B cell (primary cell): ENCODE measurements around the gene AP1M1. TPM values are rescaled to one million over a fixed set of nuclear protein-coding genes. Genes with fewer than 3 reads are reported as not detected.

Source experiments
- ATAC-seq: fragments of 200-7000 bp; cut with Tn5 transposase; one replicate; pipeline ENCODE4 v1.10.0; 2021; ENCODE audit warnings: low read depth, mild to moderate bottlenecking, moderate number of reproducible peaks, moderate library complexity
- CTCF ChIA-PET: fragments of 350-600 bp; sonication (Branson Sonifier 250); formaldehyde crosslinking; loops from one replicate; lab custom pipeline; 2021; ENCODE audit warnings: antibody characterized with exemption, inconsistent platforms; lab: Charles Lee
- POLR2A ChIA-PET: fragments of 350-600 bp; sonication (Branson Sonifier 250); formaldehyde crosslinking; loops from one replicate; lab custom pipeline; 2021; ENCODE audit warnings: antibody characterized with exemption; lab: Charles Lee
- DNase-seq: peaks from one replicate; pipeline ENCODE4 v3.0.0; 2013
- H2AFZ ChIP-seq: 2 replicates; pipeline ENCODE4 v1.6.1; 2012; ENCODE audit warnings: mild to moderate bottlenecking, low read depth, low read length; ENCODE audit not compliant: insufficient read depth, poor library complexity, severe bottlenecking
- H3K27ac ChIP-seq, 2 donors: 1 replicate in 1 of 2; 2 replicates in 1 of 2; pipeline ENCODE4 v1.5.1; 2012 to 2013; ENCODE audit warnings: low read length in 2 of 2, mild to moderate bottlenecking in 2 of 2, moderate library complexity in 1 of 2
- H3K27me3 ChIP-seq, 4 experiments: fragments of 200-600 bp in 1 of 4; sonication (generic) in 1 of 4; replicated peaks in 1 of 4; 1 replicate in 2 of 4; 2 replicates in 2 of 4; pipeline versions ENCODE4 v1.6.1 to v1.7.0; 2013 to 2016; ENCODE audit warnings: low read length in 3 of 4, mild to moderate bottlenecking in 2 of 4, mixed read lengths in 1 of 4, moderate library complexity in 1 of 4; ENCODE audit not compliant: insufficient read depth in 4 of 4, control insufficient read depth in 3 of 4; ENCODE audit errors: control extremely low read depth in 1 of 4
- H3K36me3 ChIP-seq, 2 experiments: replicated peaks in 1 of 2; 1 replicate in 1 of 2; 2 replicates in 1 of 2; pipeline versions ENCODE4 v1.6.1 to v1.7.1; 2013; ENCODE audit warnings: low read length in 1 of 2; ENCODE audit not compliant: insufficient read depth in 2 of 2, control insufficient read depth in 1 of 2; ENCODE audit errors: control extremely low read depth in 1 of 2, extremely low read depth in 1 of 2
- H3K4me1 ChIP-seq, 2 donors: fragments of 200-600 bp in 1 of 2; sonication (generic) in 1 of 2; 1 replicate in 1 of 2; 2 replicates in 1 of 2; pipeline versions ENCODE4 v1.5.1 to v1.6.1; 2013 to 2017; ENCODE audit warnings: low read length in 2 of 2; ENCODE audit not compliant: control insufficient read depth in 2 of 2, insufficient read depth in 2 of 2
- H3K4me2 ChIP-seq: replicated peaks from 2 replicates; pipeline ENCODE3; 2012; ENCODE audit warnings: mild to moderate bottlenecking, low read depth, low read length; ENCODE audit not compliant: poor library complexity, severe bottlenecking
- H3K4me3 ChIP-seq, 5 experiments: fragments of 200-600 bp in 1 of 5; sonication (generic) in 1 of 5; 1 replicate in 3 of 5; 2 replicates in 2 of 5; pipeline versions ENCODE4 v1.5.1 to v1.7.0; 2011 to 2016; ENCODE audit warnings: low read length in 4 of 5, mild to moderate bottlenecking in 4 of 5, low read depth in 2 of 5, control low read depth in 1 of 5, moderate library complexity in 1 of 5; ENCODE audit not compliant: insufficient read depth in 1 of 5; ENCODE audit errors: control extremely low read depth in 1 of 5, extremely low read depth in 1 of 5
- H3K79me2 ChIP-seq: fragments of 200-600 bp; sonication (generic); one replicate; pipeline ENCODE4 v1.6.0; 2016; ENCODE audit warnings: low read length; ENCODE audit not compliant: control insufficient read depth, insufficient read depth
- H3K9ac ChIP-seq: fragments of 200-600 bp; sonication (generic); 2 replicates; pipeline ENCODE4 v1.6.1; 2017; ENCODE audit warnings: mild to moderate bottlenecking, low read length, moderate library complexity
- H3K9me3 ChIP-seq, 3 donors: one replicate each; pipeline versions ENCODE4 v1.6.1 to v1.7.1; 2013; ENCODE audit warnings: low read length in 2 of 3; ENCODE audit not compliant: control insufficient read depth in 2 of 3, insufficient read depth in 1 of 3; ENCODE audit errors: control extremely low read depth in 1 of 3
- H4K20me1 ChIP-seq: 2 replicates; pipeline ENCODE4 v1.6.0; 2012; ENCODE audit warnings: mild to moderate bottlenecking, low read length; ENCODE audit not compliant: insufficient read depth, control insufficient read depth, poor library complexity, severe bottlenecking
- H3K27ac Mint-ChIP-seq: one replicate; pipeline ENCODE4 v1.8.0; 2021; ENCODE audit warnings: mixed read lengths
- H3K27me3 Mint-ChIP-seq: one replicate; pipeline ENCODE4 v1.8.0; 2021; ENCODE audit warnings: mixed read lengths
- H3K4me1 Mint-ChIP-seq: one replicate; pipeline ENCODE4 v1.8.0; 2021; ENCODE audit warnings: mixed read lengths
- H3K4me3 Mint-ChIP-seq: one replicate; pipeline ENCODE4 v1.8.0; 2021; ENCODE audit warnings: mixed read lengths
- H3K9me3 Mint-ChIP-seq: one replicate; pipeline ENCODE4 v1.8.0; 2022; ENCODE audit warnings: mixed read lengths; ENCODE audit not compliant: insufficient read depth
- EZH2 ChIP-seq: IDR thresholded peaks from 2 replicates; pipeline ENCODE4 v1.6.1; 2012; ENCODE audit warnings: borderline replicate concordance, low read depth, mild to moderate bottlenecking, moderate library complexity, low read length; ENCODE audit not compliant: insufficient read depth, poor library complexity, severe bottlenecking
- WGBS: methylation state at CpG from one replicate; pipeline ENCODE4 v1.1.5; 2013; ENCODE audit warnings: missing lambda C conversion rate; ENCODE audit not compliant: insufficient coverage; 5-methylcytosine and 5-hydroxymethylcytosine counted together
- intact Hi-C: fragments of 100-400 bp; cut with micrococcal nuclease; formaldehyde crosslinking; loops from one replicate; pipeline ENCODE4 v1.10.0; 2022
- polyA plus RNA-seq: library from polyadenylated mRNA; depleted of rRNA; stranded (reverse); fragments of >200 nt; gene quantifications from 2 replicates; pipeline ENCODE4 v1.2.3, GENCODE V29; 2012
- total RNA-seq, 2 donors: library from RNA; stranded (reverse); fragments of 120-200 nt in 1 of 2; gene quantifications; 1 replicate in 1 of 2; 2 replicates in 1 of 2; pipeline versions ENCODE4 v1.2.3 to v1.2.4, GENCODE V29; 2013 to 2022
- TF ChIP-seq, protein P1 (sequence below): fragments of 200-600 bp; IDR thresholded peaks from one replicate; pipeline ENCODE4 v1.8.0; 2022; ENCODE audit warnings: antibody characterized with exemption, mild to moderate bottlenecking

The AP1M1 gene
- total and polyA plus RNA-seq, 2 donors (not counting 1 experiment from before 2014, with no cell fraction given): 77.8 to 102 TPM

DNA sequence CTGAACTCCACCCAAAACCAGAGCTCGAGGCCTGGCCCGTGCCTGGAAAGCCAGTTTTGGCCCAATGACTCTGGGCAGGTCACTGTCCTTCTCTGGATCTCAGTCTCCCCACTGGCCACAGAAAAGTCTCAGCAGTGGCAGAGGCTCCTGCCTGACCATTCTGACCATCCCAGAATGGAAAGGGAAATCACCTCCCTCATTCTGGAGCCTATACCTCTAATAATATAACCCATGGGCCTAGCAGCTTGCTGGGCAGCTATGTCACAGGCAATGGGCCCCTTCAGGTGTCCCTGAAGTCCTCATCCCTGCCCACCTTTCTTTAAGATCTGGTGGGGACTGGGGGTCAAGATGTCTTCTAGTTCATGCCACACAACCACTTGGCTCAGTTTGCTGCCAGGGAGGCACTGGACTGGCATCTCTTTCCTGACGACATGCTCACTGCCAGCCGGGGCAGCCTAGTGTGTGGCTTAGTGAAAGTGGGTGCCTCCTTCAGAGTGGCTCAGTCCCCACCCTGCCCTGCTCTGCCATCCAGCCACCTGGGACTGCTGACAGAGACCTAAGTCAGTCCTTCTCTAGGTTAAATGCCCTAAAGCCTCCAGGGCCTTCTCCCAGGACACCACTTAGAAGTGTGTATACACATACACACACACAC is 62.6 kb downstream of the AP1M1 start:
- peaks cover 81% of the 10 kb centered on the region for H3K4me1 Mint-ChIP-seq
- H3K4me3 ChIP-seq: peak overlapping the region in 1 of 5 experiments; percentile 33
- peak overlapping the region; percentile 95 for H3K27ac Mint-ChIP-seq
- peak overlapping the region; percentile 15 for H3K9ac ChIP-seq
- no peak for ATAC-seq
- H4K20me1 ChIP-seq: no peaks in the 10 kb centered on the region
- peak overlapping the region; percentile 78 for H3K4me3 Mint-ChIP-seq
- H3K36me3 ChIP-seq: no peaks in the 10 kb centered on the region
- H3K27me3 ChIP-seq: no peaks in the 10 kb centered on the region
- H3K9me3 ChIP-seq: peaks cover 0 to 19% (median 2%) of the 10 kb centered on the region in 3 donors
- no peaks in the 10 kb centered on the region for H3K27me3 Mint-ChIP-seq
- H2AFZ ChIP-seq: no peak overlapping the region
- H3K9me3 Mint-ChIP-seq: no peaks in the 10 kb centered on the region
- ChIA-PET POLR2A (interaction anchor here (0.5 to 8.0 kb wide), 11 partner anchors 8 to 157 kb away, joined by 3 to 67 read pairs (median 6); partner anchors contain the start of gene KLF2), CTCF (interaction anchor here (0.8 to 7.6 kb wide), 10 partner anchors 9 to 327 kb away, joined by 3 to 47 read pairs (median 4); partner anchors contain the start of genes FAM32A and KLF2)
- peak overlapping the region; percentile 79 for H3K4me2 ChIP-seq
- intact Hi-C loops: loop anchor here (1.0 to 5.0 kb wide), 6 partner anchors 8 to 327 kb away; partner anchors contain the start of gene HSH2D
- TF ChIP-seq, protein P1, sequence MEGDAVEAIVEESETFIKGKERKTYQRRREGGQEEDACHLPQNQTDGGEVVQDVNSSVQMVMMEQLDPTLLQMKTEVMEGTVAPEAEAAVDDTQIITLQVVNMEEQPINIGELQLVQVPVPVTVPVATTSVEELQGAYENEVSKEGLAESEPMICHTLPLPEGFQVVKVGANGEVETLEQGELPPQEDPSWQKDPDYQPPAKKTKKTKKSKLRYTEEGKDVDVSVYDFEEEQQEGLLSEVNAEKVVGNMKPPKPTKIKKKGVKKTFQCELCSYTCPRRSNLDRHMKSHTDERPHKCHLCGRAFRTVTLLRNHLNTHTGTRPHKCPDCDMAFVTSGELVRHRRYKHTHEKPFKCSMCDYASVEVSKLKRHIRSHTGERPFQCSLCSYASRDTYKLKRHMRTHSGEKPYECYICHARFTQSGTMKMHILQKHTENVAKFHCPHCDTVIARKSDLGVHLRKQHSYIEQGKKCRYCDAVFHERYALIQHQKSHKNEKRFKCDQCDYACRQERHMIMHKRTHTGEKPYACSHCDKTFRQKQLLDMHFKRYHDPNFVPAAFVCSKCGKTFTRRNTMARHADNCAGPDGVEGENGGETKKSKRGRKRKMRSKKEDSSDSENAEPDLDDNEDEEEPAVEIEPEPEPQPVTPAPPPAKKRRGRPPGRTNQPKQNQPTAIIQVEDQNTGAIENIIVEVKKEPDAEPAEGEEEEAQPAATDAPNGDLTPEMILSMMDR: no peak
- no peak for TF ChIP-seq EZH2
- WGBS: 0% methylated on average over 2 of the region's 4 CpGs
- peak overlapping the region; percentile 87 to 89 for H3K27ac ChIP-seq
- no peaks in the 10 kb centered on the region for H3K79me2 ChIP-seq
- DNase-seq: peak; percentile 57
- peaks cover 75 to 87% of the 10 kb centered on the region in 2 donors for H3K4me1 ChIP-seq

DNA sequence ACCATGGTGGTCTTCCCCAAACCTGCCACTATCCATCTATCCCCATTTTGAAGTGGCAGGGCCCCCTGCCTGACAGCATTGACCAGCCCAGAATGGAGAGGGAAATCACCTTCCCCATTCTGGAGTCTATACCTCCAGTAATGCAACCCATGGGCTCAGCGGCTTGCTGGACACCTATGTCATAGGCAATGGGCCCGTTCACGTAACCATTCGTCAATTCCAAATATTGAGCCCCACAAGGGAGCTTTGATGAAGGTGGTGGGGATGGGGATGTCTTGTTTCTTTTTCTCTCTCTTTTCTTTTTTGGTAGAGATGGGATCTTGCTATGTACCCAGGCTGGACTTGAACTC is 63.1 kb downstream of the AP1M1 start:
- no peak overlapping the region for H3K9ac ChIP-seq
- H3K36me3 ChIP-seq: no peaks in the 10 kb centered on the region
- no peak overlapping the region for H3K4me3 ChIP-seq
- peaks cover 0 to 21% (median 3%) of the 10 kb centered on the region in 3 donors for H3K9me3 ChIP-seq
- H3K4me1 ChIP-seq: peaks cover 74 to 86% of the 10 kb centered on the region in 2 donors
- peak overlapping the region; percentile 95 for H3K27ac Mint-ChIP-seq
- WGBS: no CpG with 5 or more reads among the region's 4 CpGs
- peaks cover 79% of the 10 kb centered on the region for H3K4me1 Mint-ChIP-seq
- peak overlapping the region; percentile 87 to 89 for H3K27ac ChIP-seq
- no peak overlapping the region for H2AFZ ChIP-seq
- DNase-seq (no peak), ATAC-seq (no peak)
- TF ChIP-seq, protein P1: no peak
- TF ChIP-seq EZH2: no peak
- H3K9me3 Mint-ChIP-seq: no peaks in the 10 kb centered on the region
- no peaks in the 10 kb centered on the region for H4K20me1 ChIP-seq
- H3K4me3 Mint-ChIP-seq: peak overlapping the region; percentile 78
- peak overlapping the region; percentile 79 for H3K4me2 ChIP-seq
- no peaks in the 10 kb centered on the region for H3K79me2 ChIP-seq
- H3K27me3 ChIP-seq: no peaks in the 10 kb centered on the region
- POLR2A ChIA-PET: interaction anchor here (0.7 to 8.0 kb wide), 6 partner anchors 9 to 156 kb away, joined by 3 to 67 read pairs (median 12); partner anchors contain the start of gene KLF2
- no peaks in the 10 kb centered on the region for H3K27me3 Mint-ChIP-seq
- intact Hi-C loops: loop anchor here (1.0 to 5.0 kb wide), 6 partner anchors 8 to 327 kb away; partner anchors contain the start of gene HSH2D
- CTCF ChIA-PET: interaction anchor here (0.7 to 7.6 kb wide), 7 partner anchors 9 to 327 kb away, joined by 3 to 47 read pairs (median 3); partner anchors contain the start of gene FAM32A
